Astrocyte (in vitro differentiated cells and primary cell): Measurements from ENCODE around the gene POLR2F.

Source experiments
- CTCF ChIP-seq: IDR thresholded peaks from 2 replicates; pipeline ENCODE4 v1.5.1; 2011; ENCODE audit warnings: low read depth, mild to moderate bottlenecking, inconsistent platforms, low read length, moderate library complexity; ENCODE audit not compliant: insufficient read depth
- EZH2 ChIP-seq: IDR thresholded peaks from 2 replicates; pipeline ENCODE4 v1.6.1; 2012; ENCODE audit warnings: mild to moderate bottlenecking, low read length, inconsistent platforms; ENCODE audit not compliant: insufficient read depth

DNA sequence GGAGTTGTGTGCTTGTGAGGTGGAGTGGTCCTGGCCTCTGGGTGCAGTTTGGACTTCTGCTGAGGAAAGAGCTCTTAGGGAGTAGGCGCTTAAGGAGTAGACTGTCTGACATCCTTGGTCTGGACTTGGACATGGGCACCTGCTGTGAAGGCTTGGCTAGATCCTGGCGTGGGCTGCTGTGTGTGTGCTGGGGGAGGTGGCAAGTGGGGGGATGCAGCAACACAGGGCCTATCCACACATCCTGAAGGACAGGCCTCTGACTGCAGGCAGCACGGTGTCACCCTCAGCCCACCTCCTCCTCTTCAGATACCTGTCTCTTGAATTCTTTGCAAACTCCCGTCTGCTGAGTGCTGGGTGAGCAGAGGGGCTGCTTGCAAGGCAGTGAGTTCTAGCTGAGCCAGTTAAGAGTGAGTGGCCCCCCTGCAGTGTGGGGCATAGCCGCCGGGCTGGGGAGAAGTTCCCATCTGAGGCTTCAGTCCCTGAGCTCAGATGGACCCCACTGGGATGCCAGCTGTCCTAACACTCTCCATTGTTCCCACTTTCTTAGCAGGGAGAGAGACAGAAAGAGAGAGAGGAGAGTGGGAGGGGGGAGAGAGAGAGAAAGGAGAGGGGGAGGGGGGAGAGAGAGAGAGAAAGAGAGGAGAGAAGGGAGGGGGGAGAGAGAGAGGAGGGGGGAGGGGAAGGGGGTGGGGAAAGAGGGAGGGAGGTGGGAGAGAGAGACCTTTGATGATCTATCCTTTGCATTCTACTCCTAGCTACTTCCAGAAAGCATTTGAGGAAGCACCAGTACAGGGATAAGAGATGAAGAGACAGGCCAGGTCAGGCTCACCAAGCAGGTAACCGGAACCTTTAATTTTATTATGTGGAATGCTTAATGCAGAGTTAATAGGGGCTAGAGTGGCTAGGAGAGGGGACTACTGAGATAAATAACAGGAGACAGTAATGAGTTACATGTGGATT, 18.3 kb downstream of the POLR2F start:
- TF ChIP-seq EZH2, result no peak
- no peak for TF ChIP-seq CTCF
